Neural cell (in vitro differentiated cells): ENCODE results near the gene RANGAP1. TPM values are rescaled to one million over a fixed set of nuclear protein-coding genes. Genes with fewer than 3 reads are reported as not detected.
"Not testable (repeated sequence)": the region's sequence is repeated elsewhere in the genome, so short reads cannot be mapped to it uniquely, and the experiment has no call there.

ENCODE experiments used
- H2AFZ ChIP-seq: fragments of 200-600, 300-800 bp; sonication (generic), shearing (Covaris generic); 2 replicates; pipeline ENCODE4 v1.6.0; 2014; ENCODE audit warnings: low read depth, mild to moderate bottlenecking, antibody characterized with exemption, low read length, moderate library complexity
- H3F3A ChIP-seq: fragments of 200-600 bp; shearing (Covaris generic); 2 replicates; pipeline ENCODE4 v1.6.1; 2016; ENCODE audit warnings: mild to moderate bottlenecking, moderate library complexity, mixed read lengths, antibody characterized with exemption, low read length; ENCODE audit not compliant: insufficient read depth, poor library complexity, severe bottlenecking
- H3K27ac ChIP-seq: fragments of 200-600, 300-800 bp; sonication (generic), shearing (Covaris generic); 2 replicates; pipeline ENCODE4 v1.5.1; 2014; ENCODE audit warnings: mild to moderate bottlenecking, low read length, moderate library complexity
- H3K27me3 ChIP-seq: fragments of 300-800, 200-600 bp; sonication (generic), shearing (Covaris generic); 2 replicates; pipeline ENCODE4 v1.6.0; 2014; ENCODE audit warnings: mild to moderate bottlenecking, low read depth, low read length, moderate library complexity; ENCODE audit not compliant: insufficient read depth
- H3K36me3 ChIP-seq: fragments of 300-800, 200-600 bp; sonication (generic), shearing (Covaris generic); 2 replicates; pipeline ENCODE4 v1.5.1; 2014; ENCODE audit warnings: mild to moderate bottlenecking, antibody characterized with exemption, low read length, moderate library complexity; ENCODE audit not compliant: insufficient read depth
- H3K4me2 ChIP-seq: fragments of 300-800, 200-600 bp; sonication (generic), shearing (Covaris generic); 2 replicates; pipeline ENCODE4 v1.6.0; 2014; ENCODE audit warnings: mild to moderate bottlenecking, low read length
- H3K4me3 ChIP-seq: fragments of 300-800, 200-600 bp; sonication (generic), shearing (Covaris generic); 2 replicates; pipeline ENCODE4 v1.5.1; 2014; ENCODE audit warnings: mild to moderate bottlenecking, low read length, moderate library complexity
- H3K79me2 ChIP-seq: fragments of 200-600 bp; shearing (Covaris generic); replicated peaks from 2 replicates; pipeline ENCODE4 v1.6.0; 2014; ENCODE audit warnings: mild to moderate bottlenecking, low read length, moderate library complexity; ENCODE audit not compliant: insufficient read depth
- H3K9ac ChIP-seq: fragments of 300-800, 200-600 bp; sonication (generic), shearing (Covaris generic); 2 replicates; pipeline ENCODE4 v1.6.1; 2016; ENCODE audit warnings: mild to moderate bottlenecking, low read length, mixed read lengths
- H3K9me2 ChIP-seq: fragments of 200-600 bp; shearing (Covaris generic); 2 replicates; pipeline ENCODE4 v1.6.1; 2016; ENCODE audit warnings: mild to moderate bottlenecking, low read length, mixed read lengths; ENCODE audit not compliant: insufficient read depth
- H3K9me3 ChIP-seq: fragments of 200-600, 300-800 bp; sonication (generic), shearing (Covaris generic); 2 replicates; pipeline ENCODE4 v1.6.1; 2016; ENCODE audit warnings: mild to moderate bottlenecking, mixed run types, low read length, moderate library complexity, mixed read lengths
- H4K20me1 ChIP-seq: fragments of 200-600 bp; shearing (Covaris generic); 2 replicates; pipeline ENCODE4 v1.6.1; 2016; ENCODE audit warnings: mild to moderate bottlenecking, mixed run types; ENCODE audit not compliant: insufficient read depth
- CTCF ChIP-seq: fragments of 450-650 bp; IDR thresholded peaks from 2 replicates; pipeline ENCODE4 v1.5.1; 2014; ENCODE audit warnings: antibody characterized with exemption, mild to moderate bottlenecking, moderate library complexity; ENCODE audit not compliant: poor library complexity, severe bottlenecking
- EP300 ChIP-seq: fragments of 450-650 bp; conservative IDR thresholded peaks from 2 replicates; pipeline ENCODE4 v1.6.1; 2014; ENCODE audit warnings: antibody characterized with exemption, mild to moderate bottlenecking, moderate library complexity; ENCODE audit not compliant: poor library complexity, severe bottlenecking
- EZH2 ChIP-seq: fragments of 200-600, 300-800 bp; shearing (Covaris generic), sonication (generic); IDR thresholded peaks from 2 replicates; pipeline ENCODE4 v1.6.1; 2014; ENCODE audit warnings: antibody characterized with exemption, low read length, borderline replicate concordance, mild to moderate bottlenecking; ENCODE audit not compliant: insufficient read depth, poor library complexity, severe bottlenecking
- MXI1 ChIP-seq: fragments of 450-650 bp; conservative IDR thresholded peaks from 2 replicates; pipeline ENCODE4 v1.6.1; 2014; ENCODE audit warnings: antibody characterized with exemption, mild to moderate bottlenecking; ENCODE audit not compliant: poor library complexity, severe bottlenecking
- POLR2AphosphoS5 ChIP-seq: IDR thresholded peaks from 2 replicates; pipeline ENCODE4 v1.6.1; 2012
- RAD21 ChIP-seq: fragments of 450-650 bp; conservative IDR thresholded peaks from 2 replicates; pipeline ENCODE4 v1.6.1; 2014; ENCODE audit warnings: antibody characterized with exemption, mild to moderate bottlenecking, moderate library complexity
- REST ChIP-seq: IDR thresholded peaks from 2 replicates; pipeline ENCODE4 v1.6.1; 2012; ENCODE audit warnings: borderline replicate concordance
- SMC3 ChIP-seq: fragments of 450-650 bp; conservative IDR thresholded peaks from 2 replicates; pipeline ENCODE4 v1.6.1; 2014; ENCODE audit warnings: antibody characterized with exemption, mild to moderate bottlenecking, moderate library complexity; ENCODE audit not compliant: poor library complexity
- TAF1 ChIP-seq: IDR thresholded peaks from 2 replicates; pipeline ENCODE4 v1.6.1; 2012; ENCODE audit warnings: low read depth
- polyA plus RNA-seq: library from polyadenylated mRNA; depleted of rRNA; stranded (reverse); fragments of >200 nt; gene quantifications from 2 replicates; pipeline ENCODE4 v1.2.3, GENCODE V29; 2014

RANGAP1 gene
- polyA plus RNA-seq, 1 donor from 2014 or later = 48.6 TPM

- Histone ChIP-seq H3K9me3 (no peaks in the 10 kb centered on the region), H3K4me2 (peak overlapping the region; percentile 54), H3K36me3 (no peaks in the 10 kb centered on the region), H3K27me3 (no peaks in the 10 kb centered on the region), H3K27ac (peak overlapping the region; percentile 76), H3K9me2 (no peaks in the 10 kb centered on the region), H4K20me1 (no peaks in the 10 kb centered on the region), H3F3A (no peaks in the 10 kb centered on the region), H2AFZ (peak overlapping the region; percentile 63), H3K4me3 (peak overlapping the region; percentile 87), H3K9ac (peak overlapping the region; percentile 92), H3K79me2 (peaks cover 31% of the 10 kb centered on the region)
- TF ChIP-seq TAF1 = no peak
- TF ChIP-seq MXI1 = no peak
- no peak for TF ChIP-seq POLR2AphosphoS5
- no peak for TF ChIP-seq SMC3
- TF ChIP-seq EZH2 = no peak
- TF ChIP-seq RAD21 = no peak
- no peak for TF ChIP-seq EP300
- TF ChIP-seq REST = no peak
- TF ChIP-seq CTCF = no peak
Measured at GRCh38 chr22:41300661-41301060, 14.7 kb upstream of the RANGAP1 start.

GRCh38 chr22:41296826-41297667, 11.1 kb upstream of the RANGAP1 start:
- no peak overlapping the region for H3K4me2 ChIP-seq
- H3K36me3 ChIP-seq = no peaks in the 10 kb centered on the region
- TF ChIP-seq MXI1 = no peak
- no peak for TF ChIP-seq CTCF
- TF ChIP-seq RAD21 = no peak
- TF ChIP-seq SMC3 = no peak
- no peak for TF ChIP-seq EZH2
- no peak for TF ChIP-seq TAF1
- no peak for TF ChIP-seq REST
- TF ChIP-seq EP300 = no peak
- TF ChIP-seq POLR2AphosphoS5 = no peak
- no peak overlapping the region for H3K4me3 ChIP-seq
- H3K9me2 ChIP-seq = no peaks in the 10 kb centered on the region
- H3K79me2 ChIP-seq = peaks cover 3% of the 10 kb centered on the region
- no peaks in the 10 kb centered on the region for H3F3A ChIP-seq
- no peaks in the 10 kb centered on the region for H3K9me3 ChIP-seq
- no peak overlapping the region for H3K27ac ChIP-seq
- no peak overlapping the region for H3K9ac ChIP-seq
- no peaks in the 10 kb centered on the region for H4K20me1 ChIP-seq
- no peak overlapping the region for H2AFZ ChIP-seq
- H3K27me3 ChIP-seq = no peaks in the 10 kb centered on the region

- not testable (repeated sequence) for H4K20me1 ChIP-seq, H3K4me3 ChIP-seq, H3K36me3 ChIP-seq, H3K27me3 ChIP-seq, H3K9ac ChIP-seq, H3K9me2 ChIP-seq, H2AFZ ChIP-seq, H3F3A ChIP-seq, H3K4me2 ChIP-seq, H3K27ac ChIP-seq, H3K9me3 ChIP-seq, H3K79me2 ChIP-seq
Measured at GRCh38 chr22:41294816-41295215, 8.8 kb upstream of the RANGAP1 start.
